Neural cell (in vitro differentiated cells): ENCODE results near the gene PCSK7. TPM values are rescaled to one million over a fixed set of nuclear protein-coding genes. Genes with fewer than 3 reads are reported as not detected.
A peak's percentile ranks its signal among the peaks of the same experiment; 100 is the strongest.

Experiments used
- H2AFZ ChIP-seq: fragments of 200-600, 300-800 bp; sonication (generic), shearing (Covaris generic); 2 replicates; pipeline ENCODE4 v1.6.0; 2014; ENCODE audit warnings: low read depth, mild to moderate bottlenecking, antibody characterized with exemption, low read length, moderate library complexity
- H3F3A ChIP-seq: fragments of 200-600 bp; shearing (Covaris generic); 2 replicates; pipeline ENCODE4 v1.6.1; 2016; ENCODE audit warnings: mild to moderate bottlenecking, moderate library complexity, mixed read lengths, antibody characterized with exemption, low read length; ENCODE audit not compliant: insufficient read depth, poor library complexity, severe bottlenecking
- H3K27ac ChIP-seq: fragments of 200-600, 300-800 bp; sonication (generic), shearing (Covaris generic); 2 replicates; pipeline ENCODE4 v1.5.1; 2014; ENCODE audit warnings: mild to moderate bottlenecking, low read length, moderate library complexity
- H3K27me3 ChIP-seq: fragments of 300-800, 200-600 bp; sonication (generic), shearing (Covaris generic); 2 replicates; pipeline ENCODE4 v1.6.0; 2014; ENCODE audit warnings: mild to moderate bottlenecking, low read depth, low read length, moderate library complexity; ENCODE audit not compliant: insufficient read depth
- H3K36me3 ChIP-seq: fragments of 300-800, 200-600 bp; sonication (generic), shearing (Covaris generic); 2 replicates; pipeline ENCODE4 v1.5.1; 2014; ENCODE audit warnings: mild to moderate bottlenecking, antibody characterized with exemption, low read length, moderate library complexity; ENCODE audit not compliant: insufficient read depth
- H3K4me2 ChIP-seq: fragments of 300-800, 200-600 bp; sonication (generic), shearing (Covaris generic); 2 replicates; pipeline ENCODE4 v1.6.0; 2014; ENCODE audit warnings: mild to moderate bottlenecking, low read length
- H3K4me3 ChIP-seq: fragments of 300-800, 200-600 bp; sonication (generic), shearing (Covaris generic); 2 replicates; pipeline ENCODE4 v1.5.1; 2014; ENCODE audit warnings: mild to moderate bottlenecking, low read length, moderate library complexity
- H3K79me2 ChIP-seq: fragments of 200-600 bp; shearing (Covaris generic); replicated peaks from 2 replicates; pipeline ENCODE4 v1.6.0; 2014; ENCODE audit warnings: mild to moderate bottlenecking, low read length, moderate library complexity; ENCODE audit not compliant: insufficient read depth
- H3K9ac ChIP-seq: fragments of 300-800, 200-600 bp; sonication (generic), shearing (Covaris generic); 2 replicates; pipeline ENCODE4 v1.6.1; 2016; ENCODE audit warnings: mild to moderate bottlenecking, low read length, mixed read lengths
- H3K9me2 ChIP-seq: fragments of 200-600 bp; shearing (Covaris generic); 2 replicates; pipeline ENCODE4 v1.6.1; 2016; ENCODE audit warnings: mild to moderate bottlenecking, low read length, mixed read lengths; ENCODE audit not compliant: insufficient read depth
- H3K9me3 ChIP-seq: fragments of 200-600, 300-800 bp; sonication (generic), shearing (Covaris generic); 2 replicates; pipeline ENCODE4 v1.6.1; 2016; ENCODE audit warnings: mild to moderate bottlenecking, mixed run types, low read length, moderate library complexity, mixed read lengths
- H4K20me1 ChIP-seq: fragments of 200-600 bp; shearing (Covaris generic); 2 replicates; pipeline ENCODE4 v1.6.1; 2016; ENCODE audit warnings: mild to moderate bottlenecking, mixed run types; ENCODE audit not compliant: insufficient read depth
- CTCF ChIP-seq: fragments of 450-650 bp; IDR thresholded peaks from 2 replicates; pipeline ENCODE4 v1.5.1; 2014; ENCODE audit warnings: antibody characterized with exemption, mild to moderate bottlenecking, moderate library complexity; ENCODE audit not compliant: poor library complexity, severe bottlenecking
- EP300 ChIP-seq: fragments of 450-650 bp; conservative IDR thresholded peaks from 2 replicates; pipeline ENCODE4 v1.6.1; 2014; ENCODE audit warnings: antibody characterized with exemption, mild to moderate bottlenecking, moderate library complexity; ENCODE audit not compliant: poor library complexity, severe bottlenecking
- EZH2 ChIP-seq: fragments of 200-600, 300-800 bp; shearing (Covaris generic), sonication (generic); IDR thresholded peaks from 2 replicates; pipeline ENCODE4 v1.6.1; 2014; ENCODE audit warnings: antibody characterized with exemption, low read length, borderline replicate concordance, mild to moderate bottlenecking; ENCODE audit not compliant: insufficient read depth, poor library complexity, severe bottlenecking
- MXI1 ChIP-seq: fragments of 450-650 bp; conservative IDR thresholded peaks from 2 replicates; pipeline ENCODE4 v1.6.1; 2014; ENCODE audit warnings: antibody characterized with exemption, mild to moderate bottlenecking; ENCODE audit not compliant: poor library complexity, severe bottlenecking
- RAD21 ChIP-seq: fragments of 450-650 bp; conservative IDR thresholded peaks from 2 replicates; pipeline ENCODE4 v1.6.1; 2014; ENCODE audit warnings: antibody characterized with exemption, mild to moderate bottlenecking, moderate library complexity
- REST ChIP-seq: IDR thresholded peaks from 2 replicates; pipeline ENCODE4 v1.6.1; 2012; ENCODE audit warnings: borderline replicate concordance
- SMC3 ChIP-seq: fragments of 450-650 bp; conservative IDR thresholded peaks from 2 replicates; pipeline ENCODE4 v1.6.1; 2014; ENCODE audit warnings: antibody characterized with exemption, mild to moderate bottlenecking, moderate library complexity; ENCODE audit not compliant: poor library complexity
- TAF1 ChIP-seq: IDR thresholded peaks from 2 replicates; pipeline ENCODE4 v1.6.1; 2012; ENCODE audit warnings: low read depth
- polyA plus RNA-seq: library from polyadenylated mRNA; depleted of rRNA; stranded (reverse); fragments of >200 nt; gene quantifications from 2 replicates; pipeline ENCODE4 v1.2.3, GENCODE V29; 2014

Gene PCSK7
- polyA plus RNA-seq, 1 donor from 2014 or later, result 44.4 TPM

GRCh38 chr11:117177534-117178209, 54.2 kb downstream of the PCSK7 start:
- Histone ChIP-seq H4K20me1 (no peaks in the 10 kb centered on the region), H3K9me3 (no peaks in the 10 kb centered on the region), H3K9ac (peak overlapping the region; percentile 77), H3K27me3 (no peaks in the 10 kb centered on the region), H3K4me2 (no peak overlapping the region), H2AFZ (no peak overlapping the region), H3K9me2 (no peaks in the 10 kb centered on the region), H3K36me3 (no peaks in the 10 kb centered on the region), H3K27ac (peak overlapping the region; percentile 79), H3K4me3 (peak overlapping the region; percentile 98), H3F3A (no peaks in the 10 kb centered on the region), H3K79me2 (no peaks in the 10 kb centered on the region)
- no peak for TF ChIP-seq REST
- no peak for TF ChIP-seq RAD21
- TF ChIP-seq SMC3, result no peak
- no peak for TF ChIP-seq EZH2
- no peak for TF ChIP-seq MXI1
- no peak for TF ChIP-seq TAF1
- TF ChIP-seq CTCF, result no peak

DNA sequence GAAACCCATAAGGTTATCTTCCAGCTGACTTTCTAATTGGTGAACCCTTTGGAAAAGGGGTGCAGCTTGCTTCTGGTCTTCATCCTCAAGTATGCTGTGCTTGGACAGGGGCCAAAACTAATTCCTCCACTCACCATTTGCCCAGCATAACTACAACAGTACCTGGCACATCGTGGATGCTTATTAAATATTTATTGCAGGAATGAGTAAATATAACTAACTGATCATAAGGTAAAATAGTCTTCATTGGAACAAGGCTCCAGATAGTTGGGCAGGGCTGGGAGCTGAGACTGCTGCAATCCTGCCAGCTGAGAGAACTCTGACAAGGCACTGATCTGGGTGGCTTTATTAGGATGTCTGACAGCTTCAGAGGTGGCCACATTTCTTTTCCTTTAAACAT, 55.7 kb downstream of the PCSK7 start:
- H4K20me1 ChIP-seq, result no peaks in the 10 kb centered on the region
- TF ChIP-seq REST, result no peak
- TF ChIP-seq EP300, result no peak
- no peak for TF ChIP-seq EZH2
- no peak overlapping the region for H3K4me3 ChIP-seq
- no peaks in the 10 kb centered on the region for H3K27me3 ChIP-seq
- H3K9ac ChIP-seq, result no peak overlapping the region
- H2AFZ ChIP-seq, result no peak overlapping the region
- H3K27ac ChIP-seq, result no peak overlapping the region
- no peaks in the 10 kb centered on the region for H3K79me2 ChIP-seq
- H3K9me3 ChIP-seq, result no peaks in the 10 kb centered on the region
- no peak overlapping the region for H3K4me2 ChIP-seq
- no peaks in the 10 kb centered on the region for H3F3A ChIP-seq
- no peaks in the 10 kb centered on the region for H3K9me2 ChIP-seq
- H3K36me3 ChIP-seq, result no peaks in the 10 kb centered on the region
